IPS-NIHi7 (cell line): ENCODE measurements around the gene ADRB1.

Experiments
- DNase-seq: peaks from one replicate; pipeline ENCODE4 v3.0.0; 2012; ENCODE audit warnings: mixed read lengths; ENCODE audit errors: extremely low spot score

ADRB1 gene

DNA sequence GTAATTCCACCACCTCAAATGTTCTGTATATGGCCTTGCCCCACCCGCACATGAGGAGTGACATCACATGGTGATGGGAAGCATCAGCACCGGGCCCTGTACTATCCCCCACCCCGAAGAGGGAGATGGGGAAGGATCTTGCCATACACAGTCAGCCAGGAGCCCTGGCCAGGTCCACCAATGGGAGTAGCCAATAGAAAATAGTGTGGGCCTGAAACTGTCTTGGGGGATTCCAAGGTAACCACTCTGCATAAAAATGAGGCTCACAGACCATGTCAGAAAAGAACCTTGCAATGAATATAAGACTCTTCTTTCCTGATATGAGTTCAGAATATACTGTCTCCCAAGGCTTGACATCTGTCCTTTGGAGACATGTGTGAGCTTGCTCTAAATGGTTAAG lies 51.1 kb downstream of the ADRB1 start:
- no peak for DNase-seq

DNA sequence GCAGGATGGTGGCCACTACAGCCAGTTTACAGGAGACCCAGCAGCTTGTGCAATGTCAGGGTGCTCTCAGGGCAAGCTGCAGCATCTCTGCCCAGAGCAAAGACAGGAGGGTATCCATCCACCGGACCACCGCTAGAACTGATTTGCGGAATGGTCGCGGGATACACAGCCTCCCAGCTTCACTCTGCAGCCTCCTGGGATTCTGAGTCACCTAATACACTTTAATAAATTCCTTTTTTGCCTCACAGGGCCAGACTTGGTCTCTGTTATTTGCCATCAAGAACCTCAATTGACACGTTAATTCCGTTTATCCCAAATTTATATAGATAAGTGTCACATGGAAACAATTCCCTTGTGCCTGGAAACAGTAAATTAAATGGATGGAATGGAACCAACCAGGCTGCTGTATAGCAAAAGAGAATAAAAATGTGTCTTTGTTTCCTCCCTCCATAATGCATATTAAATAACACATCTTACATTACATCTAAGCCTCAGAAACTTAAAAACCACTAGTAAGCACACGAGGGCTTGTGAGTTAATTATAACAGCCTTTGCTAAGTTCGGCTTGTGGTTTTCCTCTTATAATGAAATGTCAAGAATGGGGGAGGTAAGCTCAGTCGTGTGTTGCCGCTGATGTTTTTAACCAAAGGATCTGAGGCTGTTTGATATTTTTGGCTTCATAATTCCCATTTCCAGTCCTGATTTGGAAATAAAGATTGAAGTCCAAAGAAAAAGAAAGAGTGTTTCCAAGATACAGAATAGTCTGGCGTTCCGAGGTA lies 52.1 kb downstream of the ADRB1 start:
- DNase-seq, result no peak
